ENCODE data around the gene ADAMTS9.

GRCh38 chr3:64552966-64553365 lies 134.8 kb downstream of the ADAMTS9 start:
- no peak for TF ChIP-seq POLR2A (IDR thresholded peaks at IDR 0.05; ENCODE audit: low read depth, low read length)
- TF ChIP-seq TAF1 (IDR thresholded peaks at IDR 0.05; ENCODE audit: borderline replicate concordance, low read depth, low read length): no peak
